NOMO-1 (cell line): ENCODE data around the gene ARHGAP8.
"Not testable (repeated sequence)": the region's sequence is repeated elsewhere in the genome, so short reads cannot be mapped to it uniquely, and the experiment has no call there.

Experiments used
- DNase-seq, 2 experiments: peaks; one replicate each; lab custom pipeline; 2025; ENCODE audit not compliant: unreplicated experiment in 2 of 2; lab: John Stamatoyannopoulos, UW

The ARHGAP8 gene

GRCh38 chr22:44799946-44800634 is 47.7 kb downstream of the ARHGAP8 start:
- not testable (repeated sequence) for DNase-seq

- no peak for DNase-seq
These were observed 49.1 kb downstream of the ARHGAP8 start for GRCh38 chr22:44801476-44801875.

- no peak for DNase-seq
These were observed 49.8 kb downstream of the ARHGAP8 start for GRCh38 chr22:44802071-44802700.

- no peak for DNase-seq
These were observed 50.6 kb downstream of the ARHGAP8 start for GRCh38 chr22:44802956-44803355.

- no peak for DNase-seq
These were observed 52.0 kb downstream of the ARHGAP8 start for GRCh38 chr22:44804327-44804726.

GRCh38 chr22:44805711-44806110 is 53.3 kb downstream of the ARHGAP8 start:
- no peak for DNase-seq

GRCh38 chr22:44807232-44807631 is 54.9 kb downstream of the ARHGAP8 start:
- DNase-seq = no peak

- no peak for DNase-seq
These were observed 55.7 kb downstream of the ARHGAP8 start for GRCh38 chr22:44807915-44808690.

- no peak for DNase-seq
These were observed 57.1 kb downstream of the ARHGAP8 start for GRCh38 chr22:44809456-44809855.

GRCh38 chr22:44811141-44811540 is 58.8 kb downstream of the ARHGAP8 start:
- DNase-seq = no peak

- DNase-seq = no peak
These were observed 61.0 kb downstream of the ARHGAP8 start for GRCh38 chr22:44813416-44813815.

- DNase-seq = no peak
These were observed 62.1 kb downstream of the ARHGAP8 start for GRCh38 chr22:44814266-44815098.

- no peak for DNase-seq
These were observed 63.0 kb downstream of the ARHGAP8 start for GRCh38 chr22:44815099-44816070.

- no peak for DNase-seq
These were observed 63.8 kb downstream of the ARHGAP8 start for GRCh38 chr22:44816141-44816540.

- no peak for DNase-seq
These were observed 66.4 kb downstream of the ARHGAP8 start for GRCh38 chr22:44818727-44819126.

- no peak for DNase-seq
These were observed 67.7 kb downstream of the ARHGAP8 start for GRCh38 chr22:44819966-44820631.

- no peak for DNase-seq
These were observed 69.5 kb downstream of the ARHGAP8 start for GRCh38 chr22:44821741-44822475.

- no peak for DNase-seq
These were observed 70.2 kb downstream of the ARHGAP8 start for GRCh38 chr22:44822534-44822933.

- DNase-seq = no peak
These were observed 71.0 kb downstream of the ARHGAP8 start for GRCh38 chr22:44823396-44823795.
